Measurements from ENCODE around the gene ATE1.

The ATE1 gene

GRCh38 chr10:121873236-121873635 is 54.6 kb downstream of the ATE1 start:
- no peak for DNase-seq (ENCODE audit: low read depth)

GRCh38 chr10:121870413-121870812 is 57.4 kb downstream of the ATE1 start:
- DNase-seq (ENCODE audit: low read depth) = no peak

GRCh38 chr10:121865554-121865953 is 62.3 kb downstream of the ATE1 start:
- no peak for DNase-seq (ENCODE audit: low read depth)

DNA sequence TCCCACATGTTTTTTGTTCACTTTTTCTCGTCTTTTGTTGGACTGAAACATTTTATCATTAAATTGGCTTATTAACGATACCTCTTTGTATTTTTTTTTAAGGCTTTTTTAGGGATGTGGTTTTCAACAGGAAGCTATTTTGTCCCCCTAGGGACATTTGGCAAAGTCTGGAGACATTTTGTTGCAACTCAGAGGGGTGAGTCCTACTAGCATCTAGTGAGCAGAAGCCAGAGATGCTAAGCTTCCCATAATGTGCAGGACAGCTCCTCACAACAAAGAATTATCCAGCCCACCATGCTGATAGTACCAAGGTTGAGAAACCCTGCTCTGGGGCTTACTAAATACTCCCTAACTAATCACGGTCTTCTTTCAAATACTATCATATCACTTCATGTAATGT is 63.2 kb downstream of the ATE1 start:
- no peak for DNase-seq (ENCODE audit: low read depth)

- no peak for DNase-seq (ENCODE audit: low read depth)
Observed at GRCh38 chr10:121864168-121864567, 63.7 kb downstream of the ATE1 start.

DNA sequence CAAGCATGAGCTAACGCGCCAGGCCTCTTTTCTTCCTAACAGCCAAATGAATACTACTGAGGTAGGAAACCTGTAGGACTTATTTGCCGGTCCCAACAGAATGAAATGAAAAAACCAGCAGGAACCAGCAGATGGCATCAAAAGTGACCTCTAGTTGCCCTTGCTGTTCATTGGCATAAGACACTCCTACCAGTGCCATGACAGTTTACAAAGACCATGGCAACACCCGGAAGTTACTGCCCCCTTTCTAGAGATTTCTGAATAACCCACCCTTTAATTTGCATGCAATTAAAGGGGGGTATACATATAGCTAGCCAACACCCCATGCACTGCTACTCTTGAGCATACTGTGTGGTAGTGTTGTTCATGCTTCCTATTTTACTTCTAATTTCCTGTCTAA is 65.2 kb downstream of the ATE1 start:
- no peak for DNase-seq (ENCODE audit: low read depth)

DNA sequence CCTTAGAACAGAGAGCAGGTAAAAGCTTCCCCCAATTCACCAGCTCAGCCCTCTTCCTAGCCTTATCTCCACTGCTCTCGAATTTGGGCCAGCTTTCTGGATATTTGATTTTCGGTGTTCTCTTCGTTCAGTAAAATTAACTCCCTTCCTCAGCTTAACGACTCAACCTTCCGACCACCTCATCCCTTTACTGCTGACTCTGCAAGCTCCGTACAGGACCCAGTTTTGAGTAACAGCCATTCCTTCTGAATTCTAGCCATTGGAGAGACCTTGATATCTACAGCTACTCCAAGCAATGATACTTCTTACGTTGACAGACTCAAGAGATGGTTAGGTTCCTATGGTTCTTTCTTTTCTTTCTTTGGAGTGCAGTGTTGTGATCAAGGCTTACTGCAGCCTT is 65.8 kb downstream of the ATE1 start:
- DNase-seq (ENCODE audit: low read depth) = no peak

DNA sequence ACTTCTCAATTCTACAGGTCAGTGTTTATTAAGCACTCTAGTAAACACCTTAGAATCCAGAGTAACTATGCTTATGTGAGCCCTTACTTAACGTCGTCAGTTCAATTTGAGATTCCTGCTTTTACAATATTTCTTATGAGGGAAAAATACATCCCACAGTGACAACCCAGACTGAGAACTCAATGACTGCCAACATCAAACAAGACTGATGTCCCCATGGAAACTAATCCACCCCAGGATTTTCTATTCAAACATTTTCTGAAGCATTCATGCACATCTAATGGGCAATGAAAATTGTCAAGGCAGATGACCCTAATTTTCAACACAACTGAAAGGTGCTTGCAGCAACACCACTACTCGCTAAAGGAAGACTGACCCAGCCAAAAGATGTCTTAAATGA is 67.0 kb downstream of the ATE1 start:
- DNase-seq (ENCODE audit: low read depth) = no peak

DNA sequence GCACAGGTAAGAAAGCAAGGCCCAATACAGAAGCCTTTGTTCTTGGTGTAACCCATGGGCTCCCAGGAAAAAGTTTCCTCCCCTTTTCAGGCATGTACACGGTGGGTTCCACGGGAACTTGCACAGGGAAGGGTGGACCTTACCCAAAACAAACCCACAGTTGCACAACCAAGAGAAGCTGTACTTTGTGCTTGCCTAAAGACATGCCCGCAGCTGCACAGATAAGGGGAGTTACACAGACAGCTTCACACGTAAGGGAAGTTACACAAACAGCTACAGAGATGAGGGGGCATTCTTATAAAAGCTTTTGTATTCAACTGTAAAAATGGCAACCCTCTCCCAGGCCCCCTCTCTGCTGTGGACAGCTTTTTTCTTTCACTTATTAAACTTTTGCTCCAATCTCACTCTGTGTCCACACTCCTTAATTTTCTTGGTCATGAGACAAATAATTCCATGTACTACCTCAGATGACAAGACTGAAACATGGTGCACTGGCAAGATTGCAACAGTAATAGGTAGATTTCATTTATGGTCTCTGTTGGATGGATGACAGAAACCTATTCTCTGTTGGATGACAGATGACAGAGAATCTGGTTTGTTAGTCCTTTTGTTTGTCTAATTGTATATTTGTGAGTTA is 72.9 kb downstream of the ATE1 start:
- DNase-seq (ENCODE audit: low read depth) = no peak

DNA sequence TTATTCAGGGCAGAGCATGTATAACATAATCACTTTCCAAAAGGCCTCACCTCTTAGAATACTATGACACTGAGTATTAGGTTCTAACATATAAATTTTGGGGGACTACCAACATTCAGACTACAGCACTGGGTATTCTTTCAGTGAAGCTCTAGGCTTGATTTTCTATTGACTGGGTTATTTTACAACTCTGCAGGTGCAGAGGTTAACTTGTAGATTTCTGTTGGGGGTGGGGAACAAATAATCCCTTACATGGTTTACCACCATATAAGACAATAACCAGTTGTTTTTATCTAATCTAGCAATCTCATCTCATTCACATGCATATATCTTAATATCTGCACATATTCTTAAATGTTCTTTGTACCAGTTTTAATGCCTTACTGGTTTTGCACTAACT is 73.9 kb downstream of the ATE1 start:
- DNase-seq (ENCODE audit: low read depth) = no peak

DNA sequence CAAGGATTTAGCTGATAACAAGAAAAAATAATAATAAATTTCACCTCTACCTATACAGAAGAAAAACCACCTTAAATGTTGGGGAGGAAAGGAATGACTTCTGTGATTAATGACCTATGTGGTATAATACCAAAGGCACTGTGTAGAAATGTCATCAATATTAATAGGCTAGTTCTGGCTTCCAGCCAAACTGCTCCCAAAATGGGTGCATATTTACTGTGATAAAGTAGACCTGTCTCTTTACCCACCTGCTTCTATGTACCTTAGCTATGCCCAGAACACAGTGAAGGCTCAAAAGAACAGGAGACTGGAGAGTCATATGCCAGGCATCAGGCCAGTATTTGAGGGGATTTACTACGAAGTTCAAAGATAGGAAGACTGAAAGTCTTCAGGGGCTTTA is 76.0 kb downstream of the ATE1 start:
- no peak for DNase-seq (ENCODE audit: low read depth)

DNA sequence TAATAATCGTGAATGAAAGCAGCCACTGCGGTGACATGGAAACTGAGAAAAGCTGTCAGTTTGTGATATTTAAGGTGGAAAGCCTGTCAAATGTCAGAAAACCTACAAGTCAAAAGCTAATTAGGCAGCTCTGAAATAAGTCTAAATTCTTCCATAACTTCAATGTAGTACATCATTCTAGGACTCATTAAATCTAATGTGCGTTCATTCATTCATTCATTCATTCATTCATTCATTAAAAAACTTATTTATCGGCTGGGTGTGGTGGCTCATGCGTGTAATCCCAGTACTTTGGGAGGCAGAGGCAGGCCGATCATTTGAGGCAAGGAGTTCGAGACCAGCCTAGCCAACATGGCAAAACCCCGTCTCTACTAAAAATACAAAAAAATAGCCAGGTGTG is 79.7 kb downstream of the ATE1 start:
- no peak for DNase-seq (ENCODE audit: low read depth)

DNA sequence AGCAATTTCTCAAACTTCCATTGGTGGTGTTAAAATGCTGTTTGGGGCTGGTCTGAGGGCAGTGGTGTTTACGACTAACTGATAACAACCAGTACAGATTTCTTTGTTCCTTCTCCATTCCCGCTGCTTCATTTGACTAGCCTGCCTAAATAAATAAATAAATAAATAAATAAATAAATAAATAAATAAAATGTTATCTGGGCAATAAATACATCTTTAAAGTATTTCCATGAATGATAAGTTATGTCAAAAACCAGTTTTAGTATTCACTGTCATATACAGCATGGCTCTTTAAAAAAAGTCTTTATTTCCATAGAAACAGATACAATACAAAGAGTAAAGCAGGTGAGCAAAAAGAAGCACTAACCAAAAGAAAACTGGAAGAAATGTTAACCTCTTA is 81.3 kb downstream of the ATE1 start:
- no peak for DNase-seq (ENCODE audit: low read depth)

DNA sequence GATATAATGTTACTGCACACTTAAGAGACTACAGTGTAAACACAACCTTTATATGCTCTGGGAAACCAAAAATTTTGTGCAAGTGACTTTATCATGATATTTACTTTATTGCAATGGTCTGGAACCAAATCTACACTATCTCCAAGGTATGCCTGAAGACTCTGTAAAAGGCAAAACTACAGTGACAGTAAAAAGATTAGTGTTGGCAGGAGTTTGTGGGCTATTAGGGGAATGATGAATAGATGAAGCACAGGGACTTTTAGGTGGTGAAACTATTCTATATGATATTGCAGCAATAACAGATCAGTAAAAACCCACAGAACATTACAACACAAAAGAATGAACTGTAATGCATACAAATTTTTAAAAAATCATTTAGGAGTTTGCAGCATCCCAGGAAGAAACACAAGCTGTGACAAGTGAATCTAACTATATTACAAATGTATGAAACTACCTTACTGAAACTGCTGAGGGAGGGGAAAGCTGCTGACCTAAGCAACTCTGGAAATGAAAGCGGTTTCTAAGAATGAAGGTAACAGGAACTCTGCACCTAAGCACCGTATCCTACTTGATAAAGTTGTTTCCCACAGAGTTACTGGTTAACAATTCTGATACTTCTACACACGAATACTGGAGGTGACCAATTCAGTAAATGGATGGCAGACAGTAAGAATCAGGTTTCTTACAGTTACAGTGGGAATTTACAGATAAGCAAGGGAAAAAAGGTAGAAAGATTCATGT is 82.6 kb downstream of the ATE1 start:
- DNase-seq (ENCODE audit: low read depth) = no peak

- no peak for DNase-seq (ENCODE audit: low read depth)
Observed at GRCh38 chr10:121844537-121844936, 83.3 kb downstream of the ATE1 start.

DNA sequence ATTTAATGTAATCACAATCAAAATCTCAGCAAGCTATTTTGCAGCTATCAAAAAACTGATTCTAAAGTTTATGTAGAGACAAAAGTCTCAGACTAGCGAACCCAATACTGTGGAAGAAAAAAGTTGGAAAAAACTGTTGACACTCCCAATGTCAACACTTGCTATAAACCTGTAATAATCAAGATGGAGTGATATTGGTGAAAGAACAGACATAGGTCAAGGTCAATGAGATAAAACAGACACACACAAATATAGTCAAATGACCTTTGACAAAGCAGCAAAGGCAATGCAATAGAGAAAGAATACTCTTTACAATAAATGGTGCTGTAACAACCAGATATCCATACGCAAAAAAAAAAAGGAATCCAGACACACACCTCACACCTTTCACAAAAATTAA is 84.5 kb downstream of the ATE1 start:
- DNase-seq (ENCODE audit: low read depth) = no peak

- DNase-seq (ENCODE audit: low read depth) = no peak
Observed at GRCh38 chr10:121841862-121842261, 86.0 kb downstream of the ATE1 start.

- no peak for DNase-seq (ENCODE audit: low read depth)
Observed at GRCh38 chr10:121838931-121839330, 88.9 kb downstream of the ATE1 start.

- no peak for DNase-seq (ENCODE audit: low read depth)
Observed at GRCh38 chr10:121838149-121838548, 89.7 kb downstream of the ATE1 start.

DNA sequence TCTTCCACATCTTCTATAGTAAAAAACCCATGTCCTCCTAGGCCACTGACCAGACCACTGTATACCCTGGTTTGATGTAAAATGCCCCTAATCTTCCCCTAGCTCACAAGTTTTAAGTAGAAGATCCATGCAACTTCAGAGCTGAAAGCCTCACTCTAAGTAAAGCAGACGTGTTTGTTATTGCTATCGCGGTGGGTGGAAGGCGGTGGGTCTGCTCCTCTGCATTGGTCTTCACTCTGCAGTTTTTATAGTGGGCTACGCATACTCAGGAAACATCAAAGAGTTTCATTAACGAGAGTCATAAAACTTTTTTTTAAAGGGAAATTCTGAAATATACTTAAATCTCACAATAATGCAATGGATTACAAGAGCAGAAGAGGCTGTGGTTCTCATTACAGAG is 91.7 kb downstream of the ATE1 start:
- no peak for DNase-seq (ENCODE audit: low read depth)

DNA sequence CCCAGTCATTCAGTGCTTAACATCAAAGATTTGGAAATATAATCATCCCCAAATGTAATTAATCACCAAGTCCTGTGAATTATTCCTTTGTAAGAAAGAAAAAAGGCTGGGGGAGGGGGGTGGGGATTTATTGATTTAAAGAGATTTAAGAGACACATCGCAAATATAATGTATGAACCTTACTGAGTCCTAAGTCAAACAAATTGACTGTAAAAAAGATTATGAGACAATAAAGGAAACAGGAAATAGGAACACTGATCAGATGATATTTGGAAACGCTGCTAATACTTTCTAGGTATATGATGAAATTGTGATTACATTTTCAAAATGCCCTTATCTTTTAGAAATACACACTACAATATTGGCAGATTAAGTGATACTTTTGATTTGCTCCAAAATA is 92.5 kb downstream of the ATE1 start:
- DNase-seq (ENCODE audit: low read depth) = no peak

DNA sequence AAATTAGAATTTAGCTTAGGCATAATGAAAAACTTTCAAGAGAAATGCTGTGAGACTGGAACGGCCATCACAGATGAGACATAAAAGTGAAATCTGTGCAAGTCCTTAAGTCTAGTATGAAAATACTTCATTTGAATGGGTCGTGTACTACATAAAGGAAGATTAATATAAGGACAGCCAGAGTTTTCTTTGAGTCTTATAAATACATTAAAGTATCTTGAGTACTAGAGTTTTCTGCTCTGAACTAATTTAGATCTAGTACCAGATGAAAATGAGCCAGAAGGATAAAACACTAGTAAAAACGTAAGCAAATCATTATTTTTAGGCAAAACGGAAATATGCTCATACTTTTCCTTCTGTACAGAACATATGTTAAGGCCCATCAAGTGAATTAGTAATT is 93.1 kb downstream of the ATE1 start:
- DNase-seq (ENCODE audit: low read depth) = no peak

DNA sequence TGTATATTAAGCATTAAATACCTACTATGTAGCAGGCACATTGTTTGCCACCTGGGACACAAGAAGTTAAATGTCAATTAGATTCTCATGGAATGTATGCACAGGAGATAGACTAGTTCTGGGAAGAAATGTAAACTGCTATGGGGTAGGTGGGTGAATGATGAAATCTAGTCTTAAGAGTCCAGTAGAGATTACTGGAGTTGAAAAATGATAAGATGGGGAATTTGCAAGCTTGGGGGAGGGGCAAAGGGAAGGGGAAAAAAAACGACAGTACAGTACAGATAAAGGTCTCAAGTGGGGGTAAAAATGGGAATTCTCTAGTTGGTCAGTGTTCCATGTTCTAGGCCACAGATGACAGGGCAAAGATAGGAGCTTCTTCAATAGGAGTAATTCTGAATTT is 94.4 kb downstream of the ATE1 start:
- no peak for DNase-seq (ENCODE audit: low read depth)

DNA sequence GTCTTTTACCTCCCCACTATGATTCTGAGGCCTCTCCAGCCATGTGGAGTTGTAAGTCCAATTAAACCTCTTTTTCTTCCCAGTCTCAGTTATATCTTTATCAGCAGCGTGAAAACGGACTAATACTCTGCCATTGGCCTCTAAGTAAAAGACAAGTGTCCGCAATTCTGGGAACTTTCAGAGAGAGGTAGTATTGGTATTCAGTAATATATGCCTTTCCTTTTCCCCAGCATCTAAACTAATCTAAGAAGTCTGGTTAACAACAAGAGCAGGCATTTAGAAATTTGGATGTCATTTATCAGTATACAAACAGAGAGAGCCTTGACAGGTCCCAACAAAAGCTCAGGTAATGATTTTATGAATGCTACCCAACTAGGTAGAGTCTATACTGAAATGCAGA is 95.2 kb downstream of the ATE1 start:
- DNase-seq (ENCODE audit: low read depth) = no peak

Measured in activated T-helper 1 cell treated with Interleukin-2 at 50 U/mL for 16 hours (primary cell).